Stimulated activated CD4-positive, alpha-beta T cell treated with anti-CD3 and anti-CD28 coated beads, Interleukin-2, amount 100 ng/mL, for 24 hours (primary cell): Measurements from ENCODE around the gene SMYD2.
A peak's percentile ranks its signal among the peaks of the same experiment; 100 is the strongest.
"Not testable (repeated sequence)": the region's sequence is repeated elsewhere in the genome, so short reads cannot be mapped to it uniquely, and the experiment has no call there.

Source experiments
- DNase-seq, 2 donors: peaks; one replicate each; pipeline ENCODE4 v3.0.0-alpha.2; 2020

SMYD2 gene

DNA sequence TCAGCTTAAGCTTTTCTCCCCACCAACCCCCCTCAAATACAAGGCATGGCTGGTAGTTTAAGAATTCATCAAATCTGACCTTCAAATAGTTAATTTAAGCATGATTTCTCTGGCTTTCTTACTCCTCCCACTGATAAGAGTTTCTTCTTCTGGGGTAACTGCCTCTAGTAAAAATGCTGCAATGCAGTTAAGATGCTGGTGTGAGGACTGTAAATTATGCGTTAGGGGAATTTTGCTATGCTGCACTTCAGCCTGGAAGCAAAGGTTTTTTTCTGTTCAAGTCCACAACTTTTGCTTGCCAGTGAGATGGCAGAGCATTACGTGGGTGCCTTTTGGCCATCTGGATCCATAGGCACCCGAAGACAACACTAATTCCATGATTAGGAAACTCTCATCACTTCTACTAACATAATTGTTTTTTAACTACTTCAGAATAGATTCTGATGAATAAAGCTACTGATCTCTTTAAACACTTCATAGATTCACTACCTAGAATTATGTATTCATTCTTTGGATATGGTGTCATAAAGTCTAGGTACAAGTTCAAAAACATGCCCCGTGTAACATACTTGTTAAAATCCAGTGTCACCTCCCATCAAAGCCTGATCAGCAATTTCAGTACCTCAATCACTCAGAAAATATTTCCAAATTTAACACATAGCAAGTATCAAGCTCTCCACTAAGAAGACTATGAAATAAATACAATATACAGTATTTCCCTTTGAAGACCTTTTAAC, 8.8 kb upstream of the SMYD2 start:
- DNase-seq, result no peak

- no peak for DNase-seq
Observed at GRCh38 chr1:214272964-214273533, 7.9 kb upstream of the SMYD2 start.

- DNase-seq, result not testable (repeated sequence)
Observed at GRCh38 chr1:214275700-214276099, 5.3 kb upstream of the SMYD2 start.

- no peak for DNase-seq
Observed at GRCh38 chr1:214276786-214277185, 4.2 kb upstream of the SMYD2 start.

DNA sequence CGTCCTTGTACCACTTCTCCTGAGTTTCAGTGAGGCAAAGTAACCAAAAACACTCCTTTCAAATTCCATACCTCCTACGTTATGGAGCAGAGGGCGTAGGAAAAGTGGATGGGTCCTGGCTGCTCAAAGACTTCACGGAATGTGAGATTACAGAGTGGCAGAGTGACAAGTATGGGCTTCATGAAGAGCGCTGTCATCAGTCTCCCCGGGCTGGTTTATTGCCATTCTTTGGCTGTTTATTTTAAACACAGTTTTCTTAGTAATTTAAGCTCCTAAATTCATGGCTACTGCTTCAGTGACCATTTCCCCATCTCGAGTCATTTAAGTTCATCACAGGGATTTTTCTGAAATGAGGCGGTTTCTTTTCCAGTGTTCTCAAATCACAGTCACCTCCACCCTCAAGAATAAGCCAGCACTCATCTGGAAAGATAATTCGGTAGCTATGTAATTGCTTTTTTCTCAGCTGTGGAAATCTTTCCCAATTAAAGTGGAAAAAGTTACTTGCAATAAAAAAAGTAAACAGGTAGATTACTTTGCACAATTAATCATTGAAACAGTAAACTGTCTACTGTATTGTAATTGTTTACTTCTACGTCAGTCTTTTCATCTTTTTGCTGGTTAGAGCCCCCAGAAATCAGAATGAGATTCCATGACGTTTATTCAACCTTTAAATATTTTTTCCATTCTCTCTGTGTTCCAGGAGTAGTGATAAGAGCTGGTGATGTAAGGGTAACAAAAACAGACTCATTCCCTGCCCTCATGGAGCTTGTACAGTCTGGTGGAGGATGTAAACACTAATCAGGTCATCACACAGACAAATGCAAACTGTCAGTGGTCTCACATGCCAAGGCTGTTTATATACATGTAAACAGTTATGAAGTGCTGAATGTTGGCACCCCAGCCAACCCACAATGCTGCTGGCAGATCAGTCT, 3.0 kb upstream of the SMYD2 start:
- DNase-seq, result no peak

- DNase-seq, result peak in 1 of 2 donors; percentile 29
Observed at GRCh38 chr1:214280386-214281020, 456 bp upstream of the SMYD2 start.

DNA sequence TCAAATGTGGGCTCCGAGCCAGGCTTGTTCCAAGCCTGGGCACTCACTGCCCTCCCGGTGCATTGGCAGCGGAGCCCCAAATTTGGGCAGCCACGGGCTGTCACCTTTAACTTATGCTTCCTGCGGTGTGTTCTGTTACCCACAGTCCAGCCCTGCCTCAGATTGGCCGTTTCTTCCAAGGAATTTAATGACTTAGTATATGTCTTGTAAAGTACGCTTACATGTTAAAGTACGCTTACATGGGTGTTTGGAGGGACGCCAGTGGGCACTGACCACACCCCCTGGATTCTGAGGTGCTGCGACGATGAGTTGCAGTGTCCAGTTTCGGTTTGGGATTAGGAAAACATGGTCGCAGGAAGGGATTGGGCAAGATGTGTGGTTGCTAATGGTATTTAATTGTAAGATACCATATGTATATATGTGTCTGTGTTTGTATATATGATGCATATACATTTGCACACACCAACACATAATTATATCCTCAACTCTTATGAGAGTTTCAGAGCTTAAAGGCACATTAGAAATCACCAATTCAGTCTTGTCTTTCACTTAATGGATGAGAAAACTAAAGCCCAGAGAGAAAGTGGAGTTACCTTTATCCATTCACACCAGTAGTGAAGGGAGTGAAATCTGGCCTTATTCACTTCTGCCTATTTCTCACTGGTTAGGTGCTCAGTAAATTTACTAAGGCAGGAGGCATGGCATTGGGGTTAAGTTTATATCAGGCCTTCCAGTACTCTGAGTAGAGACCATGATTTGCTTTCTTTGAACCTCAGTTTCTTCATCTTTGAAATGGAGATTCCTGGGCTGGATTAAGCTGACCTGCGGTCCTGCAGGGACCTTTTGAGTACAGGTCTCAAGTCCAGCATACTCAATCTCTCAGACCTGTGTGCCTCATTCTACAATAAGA, 1.0 kb downstream of the SMYD2 start:
- no peak for DNase-seq

- DNase-seq, result peak; percentile 20 to 27
Observed at GRCh38 chr1:214282630-214283242, 1.8 kb downstream of the SMYD2 start.

DNA sequence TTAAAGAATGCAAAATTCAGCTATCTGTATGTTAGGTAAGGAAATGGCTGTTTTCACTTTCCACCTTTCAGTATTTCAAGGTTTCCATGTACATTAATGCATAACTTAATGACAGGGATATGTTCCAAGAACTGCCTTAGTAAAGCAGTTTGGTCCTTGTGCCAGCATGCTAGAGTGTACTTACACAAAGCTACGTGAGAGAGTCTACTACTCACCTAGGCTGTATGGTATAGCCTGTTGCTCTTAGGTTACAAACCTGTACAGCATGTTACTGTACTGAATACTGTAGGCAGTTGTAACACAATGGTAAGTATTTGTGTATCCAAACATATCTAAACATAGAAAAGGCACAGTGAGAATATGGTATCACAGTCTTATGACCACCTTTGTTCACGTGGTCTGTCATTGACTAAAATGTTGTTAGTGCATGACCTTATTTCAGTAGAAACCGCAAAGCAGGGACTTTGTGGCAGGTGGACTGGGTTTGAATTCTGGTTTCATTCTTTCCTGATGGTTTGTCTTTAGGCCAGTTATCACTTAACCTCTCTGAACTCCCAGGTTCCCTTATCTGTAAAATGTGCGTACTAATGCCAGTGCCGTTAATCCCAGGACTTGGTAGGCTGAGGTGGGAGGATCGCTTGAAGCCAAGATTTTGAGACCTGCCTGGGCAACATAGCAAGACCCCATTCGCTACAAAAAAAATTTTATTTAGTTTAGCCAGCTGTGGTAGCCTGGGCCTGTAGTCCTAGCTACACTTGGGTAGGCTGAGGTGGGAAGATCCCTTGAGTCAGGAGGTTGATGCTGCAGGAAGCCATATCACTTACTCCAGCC, 4.9 kb downstream of the SMYD2 start:
- no peak for DNase-seq

DNA sequence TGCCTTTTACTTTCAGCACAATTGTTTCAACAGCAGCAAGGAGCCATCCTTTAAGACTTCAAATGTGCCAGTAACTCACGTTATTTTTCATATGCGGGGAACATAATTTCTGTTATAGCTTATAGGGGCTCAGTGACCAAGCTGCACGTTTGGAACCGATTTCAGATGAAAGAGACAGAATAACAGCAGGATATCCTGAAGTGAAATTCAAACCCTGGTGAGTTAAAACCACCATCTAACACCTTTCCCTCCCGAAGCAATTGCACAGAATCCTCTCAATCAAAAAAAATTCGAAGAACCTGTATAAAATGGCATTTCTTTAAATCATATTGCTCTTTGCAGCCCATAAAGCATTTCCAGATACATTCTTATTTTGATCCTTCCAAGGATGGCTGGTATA, 6.9 kb downstream of the SMYD2 start:
- DNase-seq, result no peak

- DNase-seq, result no peak
Observed at GRCh38 chr1:214289574-214290272, 8.8 kb downstream of the SMYD2 start.

GRCh38 chr1:214290424-214291037, 9.6 kb downstream of the SMYD2 start:
- DNase-seq, result no peak

DNA sequence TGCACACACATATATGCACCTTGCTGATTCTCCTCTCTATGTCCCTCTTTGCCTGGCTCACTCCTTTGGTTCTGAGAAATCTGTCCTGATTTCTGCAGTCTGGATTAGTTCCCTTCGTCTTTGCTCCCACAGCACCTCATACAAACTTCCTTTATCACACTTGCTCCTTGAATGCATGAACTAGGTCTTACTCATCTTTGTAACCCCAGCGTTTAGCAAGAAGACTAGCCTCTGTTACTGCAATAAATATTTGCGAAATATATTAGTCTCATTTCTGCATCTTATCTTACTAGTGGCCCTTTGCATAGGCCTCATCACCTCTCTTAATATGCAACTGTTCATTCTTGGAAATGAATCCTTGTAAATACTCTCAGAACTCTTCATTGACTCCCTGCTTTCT, 11.4 kb downstream of the SMYD2 start:
- DNase-seq, result no peak

GRCh38 chr1:214295934-214296333, 15.0 kb downstream of the SMYD2 start:
- no peak for DNase-seq

- DNase-seq, result no peak
Observed at GRCh38 chr1:214296860-214297745, 16.1 kb downstream of the SMYD2 start.

DNA sequence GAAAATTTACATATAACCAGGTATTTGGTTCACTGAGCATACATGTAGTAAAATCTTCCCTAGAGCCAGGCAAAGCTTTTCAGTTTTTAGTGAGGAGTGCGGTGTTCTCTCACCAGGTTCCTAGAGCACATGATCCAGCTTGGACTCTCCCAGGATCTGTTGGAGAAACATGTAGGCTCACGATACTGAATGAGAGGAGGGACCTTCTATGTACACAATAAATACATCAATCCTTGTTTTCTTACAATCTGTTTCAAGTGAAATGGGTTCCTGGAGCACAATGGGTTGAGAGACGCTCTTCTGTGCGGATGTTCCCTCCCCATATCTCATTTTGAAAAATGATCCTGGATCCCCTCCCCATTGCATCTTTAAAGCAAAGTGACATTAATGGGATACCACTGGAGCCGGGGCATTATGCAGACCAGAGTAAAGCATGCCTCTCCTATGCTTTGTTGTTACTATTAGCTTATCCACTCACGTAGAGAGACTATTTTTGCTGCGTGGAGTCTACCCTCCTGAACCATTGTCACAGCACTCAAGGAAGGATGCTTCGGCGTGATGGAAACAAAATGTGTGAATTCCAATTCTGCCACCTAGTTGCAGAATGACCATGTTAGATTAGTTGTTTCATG, 19.3 kb downstream of the SMYD2 start:
- no peak for DNase-seq

DNA sequence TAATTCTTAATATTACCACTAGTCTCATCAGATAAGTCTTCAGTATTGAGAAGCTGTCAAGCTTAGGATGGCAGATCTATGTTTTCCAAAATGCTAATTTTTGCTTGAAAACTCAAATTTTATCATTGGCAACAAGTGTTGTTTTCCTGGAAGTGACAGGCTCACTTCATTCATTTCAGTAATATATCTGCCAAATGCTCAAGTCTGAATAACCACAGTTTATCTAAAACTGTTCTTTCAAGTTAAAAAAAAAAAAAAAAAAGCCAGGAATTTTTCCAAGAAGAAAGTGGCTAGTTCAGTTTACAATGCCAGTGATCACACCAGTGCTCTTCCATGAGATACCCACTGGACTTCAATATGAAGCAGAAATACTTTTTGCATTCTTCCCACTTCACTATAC, 20.6 kb downstream of the SMYD2 start:
- DNase-seq, result no peak
